Neuronal stem cell (in vitro differentiated cells): ENCODE data around the gene CPPED1.

Source experiments
- DNase-seq: peaks from one replicate; pipeline ENCODE4 v3.0.0-alpha.2; 2013; ENCODE audit warnings: low spot score
- H2AFZ ChIP-seq: one replicate; pipeline ENCODE4 v1.6.1; 2013; ENCODE audit warnings: mild to moderate bottlenecking, low read length, inconsistent platforms
- H2AK5ac ChIP-seq: 2 replicates; pipeline ENCODE4 v1.6.1; 2013; ENCODE audit warnings: low read depth, mild to moderate bottlenecking, inconsistent platforms, low read length, moderate library complexity, mixed read lengths
- H2BK120ac ChIP-seq: 2 replicates; pipeline ENCODE4 v1.6.1; 2013; ENCODE audit warnings: low read depth, mild to moderate bottlenecking, inconsistent platforms, low read length, moderate library complexity, mixed read lengths
- H2BK12ac ChIP-seq: one replicate; pipeline ENCODE4 v1.6.1; 2013; ENCODE audit warnings: low read length, inconsistent platforms
- H2BK15ac ChIP-seq: 2 replicates; pipeline ENCODE4 v1.6.1; 2013; ENCODE audit warnings: mild to moderate bottlenecking, low read length, inconsistent platforms, mixed read lengths
- H2BK5ac ChIP-seq: one replicate; pipeline ENCODE4 v1.6.1; 2013; ENCODE audit warnings: inconsistent platforms, mild to moderate bottlenecking, low read length, moderate library complexity
- H3K14ac ChIP-seq: one replicate; pipeline ENCODE4 v1.6.1; 2013; ENCODE audit warnings: low read length, inconsistent platforms
- H3K18ac ChIP-seq: 2 replicates; pipeline ENCODE4 v1.6.1; 2013; ENCODE audit warnings: low read length, inconsistent platforms
- H3K23ac ChIP-seq: 2 replicates; pipeline ENCODE4 v1.6.1; 2013; ENCODE audit warnings: low read depth, mild to moderate bottlenecking, mixed read lengths, low read length, inconsistent platforms; ENCODE audit not compliant: poor library complexity
- H3K27ac ChIP-seq: replicated peaks from 3 replicates; pipeline ENCODE4 v1.5.1; 2013; ENCODE audit warnings: low read length, inconsistent platforms
- H3K27me3 ChIP-seq, 3 experiments: 2 replicates each; pipeline ENCODE4 v1.6.1; 2013; ENCODE audit warnings: low read length in 3 of 3, mild to moderate bottlenecking in 2 of 3, inconsistent platforms in 1 of 3, low read depth in 1 of 3, mixed read lengths in 1 of 3, moderate library complexity in 1 of 3; ENCODE audit not compliant: control insufficient read depth in 3 of 3, insufficient read depth in 3 of 3
- H3K36me3 ChIP-seq, 2 donors: replicated peaks in 1 of 2; 2 replicates each; pipeline ENCODE4 v1.6.1; 2013; ENCODE audit warnings: low read length in 2 of 2; ENCODE audit not compliant: control insufficient read depth in 2 of 2, insufficient read depth in 2 of 2
- H3K4ac ChIP-seq: 2 replicates; pipeline ENCODE4 v1.6.1; 2013; ENCODE audit warnings: inconsistent platforms, mild to moderate bottlenecking, low read length, moderate library complexity
- H3K4me1 ChIP-seq, 2 donors: 1 replicate in 1 of 2; 2 replicates in 1 of 2; pipeline ENCODE4 v1.6.1; 2013; ENCODE audit warnings: low read length in 2 of 2, low read depth in 1 of 2; ENCODE audit not compliant: control insufficient read depth in 2 of 2, insufficient read depth in 1 of 2
- H3K4me2 ChIP-seq: one replicate; pipeline ENCODE4 v1.6.1; 2013; ENCODE audit warnings: mild to moderate bottlenecking, low read length, inconsistent platforms; ENCODE audit not compliant: insufficient read depth, poor library complexity, severe bottlenecking
- H3K4me3 ChIP-seq, 2 donors: 2 replicates each; pipeline ENCODE4 v1.5.1; 2013; ENCODE audit warnings: low read length in 2 of 2, mild to moderate bottlenecking in 2 of 2, inconsistent platforms in 1 of 2, moderate library complexity in 1 of 2
- H3K79me1 ChIP-seq: one replicate; pipeline ENCODE4 v1.6.1; 2013; ENCODE audit warnings: low read depth, mild to moderate bottlenecking, inconsistent platforms, low read length, moderate library complexity
- H3K9ac ChIP-seq: one replicate; pipeline ENCODE4 v1.6.1; 2013; ENCODE audit warnings: mild to moderate bottlenecking, low read depth, low read length, inconsistent platforms; ENCODE audit not compliant: poor library complexity
- H3K9me3 ChIP-seq, 2 donors: replicated peaks in 1 of 2; 2 replicates each; pipeline versions ENCODE3 to v1.6.1; 2013; ENCODE audit warnings: low read length in 2 of 2, mild to moderate bottlenecking in 2 of 2, inconsistent platforms in 1 of 2, low read depth in 1 of 2, mixed read lengths in 1 of 2, moderate library complexity in 1 of 2; ENCODE audit not compliant: control insufficient read depth in 2 of 2, insufficient read depth in 1 of 2
- H4K8ac ChIP-seq: one replicate; pipeline ENCODE4 v1.6.1; 2013; ENCODE audit warnings: low read depth, mild to moderate bottlenecking, inconsistent platforms, low read length, moderate library complexity
- H4K91ac ChIP-seq: one replicate; pipeline ENCODE4 v1.6.1; 2013; ENCODE audit warnings: low read length, low read depth, mild to moderate bottlenecking, inconsistent platforms; ENCODE audit not compliant: poor library complexity
- WGBS, 2 donors: extraction: QIAGEN DNeasy Blood & Tissue Kit; methylation state at CpG; one replicate each; pipeline ENCODE4 v1.1.7; 2013; ENCODE audit warnings: missing lambda C conversion rate in 2 of 2, mixed read lengths in 1 of 2; ENCODE audit not compliant: insufficient read length in 2 of 2, insufficient replicate concordance in 1 of 2; ENCODE audit errors: extremely low coverage in 2 of 2; 5-methylcytosine and 5-hydroxymethylcytosine counted together

The CPPED1 gene

GRCh38 chr16:12837756-12838155 is 34.1 kb upstream of the CPPED1 start:
- Histone ChIP-seq H3K36me3 (no peaks in the 10 kb centered on the region), H3K4me2 (no peak overlapping the region), H3K27ac (no peak overlapping the region), H3K14ac (no peak overlapping the region), H3K23ac (no peak overlapping the region), H2BK120ac (no peak overlapping the region), H2AFZ (no peak overlapping the region), H3K4me3 (no peak overlapping the region), H3K27me3 (no peaks in the 10 kb centered on the region), H3K9ac (no peak overlapping the region), H3K4me1 (no peaks in the 10 kb centered on the region), H3K4ac (no peak overlapping the region), H2BK12ac (no peak overlapping the region), H2BK15ac (no peak overlapping the region), H4K91ac (no peak overlapping the region), H3K18ac (no peak overlapping the region), H3K79me1 (no peaks in the 10 kb centered on the region), H3K9me3 (no peaks in the 10 kb centered on the region), H4K8ac (no peak overlapping the region), H2BK5ac (no peak overlapping the region), H2AK5ac (no peak overlapping the region)
- DNase-seq, result no peak

- no peak for DNase-seq
- no peak overlapping the region for H3K4me2 ChIP-seq
- H3K79me1 ChIP-seq, result no peaks in the 10 kb centered on the region
- no peak overlapping the region for H3K14ac ChIP-seq
- H3K9ac ChIP-seq, result no peak overlapping the region
- no CpG with 5 or more reads among the region's 1 CpG for WGBS, 2 donors
- no peak overlapping the region for H4K8ac ChIP-seq
- no peaks in the 10 kb centered on the region for H3K4me1 ChIP-seq
- H3K27me3 ChIP-seq, result no peaks in the 10 kb centered on the region
- H2BK120ac ChIP-seq, result no peak overlapping the region
- H2AK5ac ChIP-seq, result no peak overlapping the region
- no peak overlapping the region for H3K18ac ChIP-seq
- H3K27ac ChIP-seq, result no peak overlapping the region
- no peak overlapping the region for H3K4ac ChIP-seq
- H3K9me3 ChIP-seq, result no peaks in the 10 kb centered on the region
- no peaks in the 10 kb centered on the region for H3K36me3 ChIP-seq
- H3K23ac ChIP-seq, result no peak overlapping the region
- H2BK5ac ChIP-seq, result no peak overlapping the region
- no peak overlapping the region for H2AFZ ChIP-seq
- H2BK15ac ChIP-seq, result no peak overlapping the region
- H4K91ac ChIP-seq, result no peak overlapping the region
- no peak overlapping the region for H3K4me3 ChIP-seq
- H2BK12ac ChIP-seq, result no peak overlapping the region
Observed at GRCh38 chr16:12837291-12837690, 33.6 kb upstream of the CPPED1 start.

- H3K27ac ChIP-seq, result no peak overlapping the region
- H3K4me3 ChIP-seq, result no peak overlapping the region
- no peak overlapping the region for H4K8ac ChIP-seq
- no peak overlapping the region for H3K14ac ChIP-seq
- H3K9me3 ChIP-seq, result no peaks in the 10 kb centered on the region
- no peak overlapping the region for H2BK120ac ChIP-seq
- H3K4me1 ChIP-seq, result no peaks in the 10 kb centered on the region
- H3K4me2 ChIP-seq, result no peak overlapping the region
- no peak overlapping the region for H4K91ac ChIP-seq
- H3K36me3 ChIP-seq, result no peaks in the 10 kb centered on the region
- H3K23ac ChIP-seq, result no peak overlapping the region
- no peak overlapping the region for H2BK12ac ChIP-seq
- no peak for DNase-seq
- peak overlapping the region; percentile 6 for H3K18ac ChIP-seq
- H2BK5ac ChIP-seq, result no peak overlapping the region
- WGBS, 2 donors, result no CpG with 5 or more reads among the region's 10 CpGs
- no peak overlapping the region for H2AK5ac ChIP-seq
- no peak overlapping the region for H2AFZ ChIP-seq
- H3K79me1 ChIP-seq, result no peaks in the 10 kb centered on the region
- H3K4ac ChIP-seq, result no peak overlapping the region
- H2BK15ac ChIP-seq, result no peak overlapping the region
- no peaks in the 10 kb centered on the region for H3K27me3 ChIP-seq
- H3K9ac ChIP-seq, result no peak overlapping the region
Observed at GRCh38 chr16:12833926-12834325, 30.2 kb upstream of the CPPED1 start.

GRCh38 chr16:12829096-12829888 is 25.6 kb upstream of the CPPED1 start:
- no peak for DNase-seq
- H3K36me3 ChIP-seq, result no peaks in the 10 kb centered on the region
- no peak overlapping the region for H3K9ac ChIP-seq
- no peak overlapping the region for H2BK5ac ChIP-seq
- H3K4me3 ChIP-seq, result no peak overlapping the region
- WGBS, 2 donors, result no CpG with 5 or more reads among the region's 11 CpGs
- no peak overlapping the region for H4K8ac ChIP-seq
- H2AFZ ChIP-seq, result no peak overlapping the region
- no peak overlapping the region for H2BK120ac ChIP-seq
- H3K27me3 ChIP-seq, result no peaks in the 10 kb centered on the region
- H3K79me1 ChIP-seq, result no peaks in the 10 kb centered on the region
- no peak overlapping the region for H3K4ac ChIP-seq
- H2BK12ac ChIP-seq, result no peak overlapping the region
- no peaks in the 10 kb centered on the region for H3K9me3 ChIP-seq
- no peak overlapping the region for H3K23ac ChIP-seq
- H3K27ac ChIP-seq, result no peak overlapping the region
- no peak overlapping the region for H4K91ac ChIP-seq
- no peaks in the 10 kb centered on the region for H3K4me1 ChIP-seq
- no peak overlapping the region for H3K4me2 ChIP-seq
- H2BK15ac ChIP-seq, result no peak overlapping the region
- no peak overlapping the region for H3K18ac ChIP-seq
- H2AK5ac ChIP-seq, result no peak overlapping the region
- H3K14ac ChIP-seq, result no peak overlapping the region
